Measurements from ENCODE around the gene KCTD17. TPM values are rescaled to one million over a fixed set of nuclear protein-coding genes. Genes with fewer than 3 reads are reported as not detected.

KCTD17 gene
- total RNA-seq, 1 donor from 2014 or later = 11.0 TPM

DNA sequence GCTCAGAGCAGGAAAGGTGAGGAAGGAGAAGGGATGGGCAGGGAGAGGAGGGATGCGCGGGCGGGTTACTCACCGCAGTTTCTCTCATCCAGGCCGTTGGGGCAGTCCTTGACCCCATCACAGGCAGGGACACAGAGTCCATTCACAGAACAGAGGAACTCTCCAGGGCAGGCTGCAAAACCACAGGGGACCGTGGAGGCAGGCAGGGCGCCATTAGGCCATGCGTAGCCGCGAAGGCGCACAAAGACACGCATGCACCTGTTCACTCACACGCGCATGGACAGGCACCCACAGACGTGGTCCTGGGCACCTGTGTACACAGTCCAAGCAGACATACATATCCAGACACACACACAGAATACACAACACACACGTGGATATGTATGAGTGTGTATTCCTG lies 23.0 kb downstream of the KCTD17 start:
- no peaks in the 10 kb centered on the region for H3K36me3 ChIP-seq (ENCODE audit: control insufficient read depth in 3 of 3, insufficient read depth in 3 of 3, low read length in 3 of 3)
- H3K9me3 ChIP-seq (ENCODE audit: control insufficient read depth in 3 of 3, low read length in 3 of 3) = no peaks in the 10 kb centered on the region
- H3K4me3 ChIP-seq (ENCODE audit: low read length in 3 of 3) = no peak overlapping the region
- no peak overlapping the region for H3K27ac ChIP-seq (ENCODE audit: low read depth, low read length)
- H3K9ac ChIP-seq (ENCODE audit: low read depth in 1 of 3, low read length in 3 of 3) = no peak overlapping the region
- no peaks in the 10 kb centered on the region for H3K4me1 ChIP-seq (ENCODE audit: control insufficient read depth in 3 of 3, insufficient read depth in 3 of 3, low read length in 3 of 3)
- H3K27me3 ChIP-seq (ENCODE audit: control insufficient read depth in 3 of 3, insufficient read depth in 3 of 3, low read length in 3 of 3) = peaks cover 59 to 66% (median 61%) of the 10 kb centered on the region in 3 donors

DNA sequence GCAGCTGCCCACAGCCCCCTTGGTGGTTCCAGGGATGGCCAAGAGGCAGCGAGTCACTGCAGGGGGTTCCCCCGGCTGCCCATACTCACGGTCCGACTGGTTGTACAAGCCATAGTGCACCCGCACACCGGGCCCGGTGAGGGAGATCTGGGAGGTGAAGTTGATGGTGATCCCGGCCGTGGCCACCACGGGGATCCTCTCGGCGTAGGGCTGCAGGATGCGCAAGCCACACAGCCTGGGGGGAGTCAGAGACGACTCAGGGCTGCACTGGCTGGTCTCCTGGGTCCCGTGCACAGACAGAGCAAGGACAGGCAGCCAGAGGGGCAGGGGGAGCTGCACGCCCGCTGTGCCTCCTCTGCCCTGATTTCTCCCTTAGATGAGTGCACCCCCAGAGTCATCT lies 23.5 kb downstream of the KCTD17 start:
- Histone ChIP-seq H3K27ac (ENCODE audit: low read depth, low read length) (no peak overlapping the region), H3K36me3 (ENCODE audit: control insufficient read depth in 3 of 3, insufficient read depth in 3 of 3, low read length in 3 of 3) (no peaks in the 10 kb centered on the region), H3K9me3 (ENCODE audit: control insufficient read depth in 3 of 3, low read length in 3 of 3) (no peaks in the 10 kb centered on the region), H3K4me3 (ENCODE audit: low read length in 3 of 3) (no peak overlapping the region), H3K27me3 (ENCODE audit: control insufficient read depth in 3 of 3, insufficient read depth in 3 of 3, low read length in 3 of 3) (peaks cover 56 to 65% (median 57%) of the 10 kb centered on the region in 3 donors), H3K9ac (ENCODE audit: low read depth in 1 of 3, low read length in 3 of 3) (no peak overlapping the region), H3K4me1 (ENCODE audit: control insufficient read depth in 3 of 3, insufficient read depth in 3 of 3, low read length in 3 of 3) (no peaks in the 10 kb centered on the region)

DNA sequence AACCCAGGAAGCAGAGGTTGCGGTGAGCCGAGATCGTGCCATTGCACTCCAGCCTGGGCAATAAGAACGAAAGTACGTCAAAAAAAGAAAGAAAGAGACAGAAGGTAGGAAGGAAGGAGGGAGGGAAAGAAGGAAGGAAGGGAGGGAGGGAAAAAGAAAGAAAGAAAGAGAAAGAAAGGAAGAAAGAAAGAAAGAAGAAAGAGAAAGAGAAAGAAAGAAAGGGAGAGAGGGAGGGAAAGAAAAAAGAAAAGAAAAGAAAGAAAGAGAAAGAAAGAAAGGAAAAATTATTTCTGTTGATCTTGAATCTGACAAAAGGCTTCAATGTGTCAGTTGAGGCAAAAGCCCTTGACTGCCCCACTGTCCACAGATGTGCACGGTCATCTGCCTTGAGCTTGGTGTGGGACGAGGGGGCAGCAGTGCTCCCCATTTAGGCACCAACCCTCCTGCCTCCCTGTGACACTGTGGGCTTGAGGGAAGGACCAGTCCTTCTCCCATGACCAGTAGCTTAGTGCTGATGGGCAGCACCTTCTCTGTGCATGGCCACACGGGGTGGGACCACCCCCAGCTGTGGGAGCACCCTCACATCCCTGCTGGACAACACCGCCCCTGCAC lies 24.4 kb downstream of the KCTD17 start:
- no peaks in the 10 kb centered on the region for H3K4me1 ChIP-seq (ENCODE audit: control insufficient read depth in 3 of 3, insufficient read depth in 3 of 3, low read length in 3 of 3)
- H3K27ac ChIP-seq (ENCODE audit: low read depth, low read length) = no peak overlapping the region
- no peak overlapping the region for H3K4me3 ChIP-seq (ENCODE audit: low read length in 3 of 3)
- no peaks in the 10 kb centered on the region for H3K9me3 ChIP-seq (ENCODE audit: control insufficient read depth in 3 of 3, low read length in 3 of 3)
- no peak overlapping the region for H3K9ac ChIP-seq (ENCODE audit: low read depth in 1 of 3, low read length in 3 of 3)
- H3K27me3 ChIP-seq (ENCODE audit: control insufficient read depth in 3 of 3, insufficient read depth in 3 of 3, low read length in 3 of 3) = peaks cover 50 to 65% (median 58%) of the 10 kb centered on the region in 3 donors
- H3K36me3 ChIP-seq (ENCODE audit: control insufficient read depth in 3 of 3, insufficient read depth in 3 of 3, low read length in 3 of 3) = no peaks in the 10 kb centered on the region

DNA sequence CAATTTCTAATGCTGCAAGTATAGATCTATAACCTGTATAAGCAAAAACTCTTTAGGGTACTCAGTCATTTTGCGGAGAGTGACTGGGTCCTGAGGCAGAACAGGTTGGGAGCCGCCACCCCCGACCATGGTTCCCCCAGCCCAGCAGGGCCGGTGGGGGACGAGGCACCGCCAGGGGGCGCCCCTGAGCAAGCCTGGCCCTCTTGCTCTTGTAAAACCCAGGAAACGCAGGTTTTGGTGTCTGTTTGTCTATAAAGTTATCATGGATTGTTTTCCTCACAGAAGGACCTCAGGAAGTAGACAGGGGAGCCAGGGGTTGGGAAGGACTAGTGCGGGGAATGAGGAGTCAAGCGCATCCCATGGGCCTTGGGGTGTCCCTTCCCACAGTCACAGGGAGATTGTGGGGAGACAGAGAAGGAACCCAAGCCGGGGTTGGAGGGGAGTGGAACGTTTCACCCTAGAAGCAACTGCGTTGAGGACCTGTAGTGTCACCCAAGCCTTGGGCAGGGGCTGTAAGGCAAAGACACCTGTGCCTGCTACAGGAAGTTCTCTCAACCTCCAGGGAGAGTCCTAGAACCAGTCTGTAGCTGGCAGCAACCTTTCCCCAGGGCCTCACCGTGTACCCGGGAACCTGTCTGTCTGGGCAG lies 26.4 kb downstream of the KCTD17 start:
- Histone ChIP-seq H3K36me3 (ENCODE audit: control insufficient read depth in 3 of 3, insufficient read depth in 3 of 3, low read length in 3 of 3) (no peaks in the 10 kb centered on the region), H3K4me3 (ENCODE audit: low read length in 3 of 3) (no peak overlapping the region), H3K9me3 (ENCODE audit: control insufficient read depth in 3 of 3, low read length in 3 of 3) (no peaks in the 10 kb centered on the region), H3K27ac (ENCODE audit: low read depth, low read length) (no peak overlapping the region), H3K27me3 (ENCODE audit: control insufficient read depth in 3 of 3, insufficient read depth in 3 of 3, low read length in 3 of 3) (peaks cover 35 to 61% (median 51%) of the 10 kb centered on the region in 3 donors), H3K9ac (ENCODE audit: low read depth in 1 of 3, low read length in 3 of 3) (no peak overlapping the region), H3K4me1 (ENCODE audit: control insufficient read depth in 3 of 3, insufficient read depth in 3 of 3, low read length in 3 of 3) (no peaks in the 10 kb centered on the region)

DNA sequence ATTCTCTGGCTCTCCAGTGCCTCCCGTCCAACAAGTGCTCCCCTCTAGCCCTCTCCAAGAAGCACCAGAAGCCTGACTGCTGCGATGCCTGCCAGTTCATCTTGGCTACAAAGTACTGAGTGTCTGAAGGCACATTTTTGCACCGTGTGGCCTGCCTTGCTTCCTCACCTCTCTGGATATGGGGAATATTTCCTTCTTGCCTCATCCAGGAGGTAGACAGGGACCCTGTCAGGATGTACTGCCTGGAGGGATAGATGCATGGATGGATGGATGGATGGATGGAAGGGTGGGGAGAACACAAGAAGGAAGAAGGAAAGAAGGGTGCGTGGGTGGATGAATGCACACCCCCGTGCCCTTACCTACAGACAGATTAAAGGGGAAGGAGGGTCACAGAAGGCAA lies 27.6 kb downstream of the KCTD17 start:
- H3K36me3 ChIP-seq (ENCODE audit: control insufficient read depth in 3 of 3, insufficient read depth in 3 of 3, low read length in 3 of 3) = no peaks in the 10 kb centered on the region
- no peak overlapping the region for H3K27ac ChIP-seq (ENCODE audit: low read depth, low read length)
- H3K4me1 ChIP-seq (ENCODE audit: control insufficient read depth in 3 of 3, insufficient read depth in 3 of 3, low read length in 3 of 3) = no peaks in the 10 kb centered on the region
- no peaks in the 10 kb centered on the region for H3K9me3 ChIP-seq (ENCODE audit: control insufficient read depth in 3 of 3, low read length in 3 of 3)
- H3K9ac ChIP-seq (ENCODE audit: low read depth in 1 of 3, low read length in 3 of 3) = peak overlapping the region in 1 of 3 donors; percentile 8
- H3K27me3 ChIP-seq (ENCODE audit: control insufficient read depth in 3 of 3, insufficient read depth in 3 of 3, low read length in 3 of 3) = peaks cover 26 to 54% (median 42%) of the 10 kb centered on the region in 3 donors
- H3K4me3 ChIP-seq (ENCODE audit: low read length in 3 of 3) = no peak overlapping the region

DNA sequence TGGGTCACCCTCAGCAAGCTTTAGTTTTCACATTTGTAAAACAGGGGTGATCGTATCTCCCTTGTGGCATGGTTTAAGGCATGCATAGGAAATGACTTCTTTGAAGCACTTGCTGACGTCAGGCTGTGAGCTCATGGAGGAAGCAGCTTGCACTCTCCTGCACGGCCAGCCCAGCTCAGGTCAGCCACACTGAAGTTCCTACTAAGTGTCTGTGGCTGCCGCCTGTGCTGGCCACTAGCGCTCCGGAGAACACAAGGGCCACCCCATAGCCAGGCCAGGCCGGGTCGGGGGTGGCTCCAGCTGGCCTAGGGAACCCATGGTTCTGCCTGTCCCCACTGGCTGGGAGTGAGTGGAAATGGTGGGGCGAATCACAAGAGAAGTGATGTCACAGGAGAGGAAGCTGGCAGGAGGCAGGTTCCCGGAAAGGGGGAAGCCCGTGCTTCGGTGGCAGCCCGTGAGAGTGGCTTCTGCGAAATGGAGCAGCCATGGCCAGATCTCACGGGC lies 28.2 kb downstream of the KCTD17 start:
- peaks cover 26 to 54% (median 41%) of the 10 kb centered on the region in 3 donors for H3K27me3 ChIP-seq (ENCODE audit: control insufficient read depth in 3 of 3, insufficient read depth in 3 of 3, low read length in 3 of 3)
- no peak overlapping the region for H3K27ac ChIP-seq (ENCODE audit: low read depth, low read length)
- no peaks in the 10 kb centered on the region for H3K9me3 ChIP-seq (ENCODE audit: control insufficient read depth in 3 of 3, low read length in 3 of 3)
- H3K36me3 ChIP-seq (ENCODE audit: control insufficient read depth in 3 of 3, insufficient read depth in 3 of 3, low read length in 3 of 3) = no peaks in the 10 kb centered on the region
- H3K9ac ChIP-seq (ENCODE audit: low read depth in 1 of 3, low read length in 3 of 3) = peak overlapping the region in 1 of 3 donors; percentile 8
- no peak overlapping the region for H3K4me3 ChIP-seq (ENCODE audit: low read length in 3 of 3)
- no peaks in the 10 kb centered on the region for H3K4me1 ChIP-seq (ENCODE audit: control insufficient read depth in 3 of 3, insufficient read depth in 3 of 3, low read length in 3 of 3)

DNA sequence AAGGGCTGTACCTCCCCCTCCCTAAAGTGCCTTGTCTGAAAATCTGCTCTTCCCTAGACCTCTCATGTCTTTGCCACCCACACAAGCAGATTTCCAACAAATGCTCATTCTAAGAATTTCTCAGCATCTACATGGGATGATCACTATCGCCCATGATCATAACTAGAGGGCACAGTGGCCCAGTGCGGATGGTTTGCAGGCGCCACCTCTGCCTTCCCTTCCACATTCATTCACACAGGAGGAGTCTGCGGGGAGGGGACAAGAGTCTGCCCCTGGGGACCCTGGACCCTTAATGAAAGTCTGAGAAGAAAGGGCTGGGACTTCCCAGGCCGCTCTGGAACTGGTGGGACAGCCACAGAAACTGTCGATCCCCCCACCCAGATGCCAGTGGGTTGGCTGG lies 28.9 kb downstream of the KCTD17 start:
- peaks cover 26 to 54% (median 39%) of the 10 kb centered on the region in 3 donors for H3K27me3 ChIP-seq (ENCODE audit: control insufficient read depth in 3 of 3, insufficient read depth in 3 of 3, low read length in 3 of 3)
- H3K27ac ChIP-seq (ENCODE audit: low read depth, low read length) = no peak overlapping the region

DNA sequence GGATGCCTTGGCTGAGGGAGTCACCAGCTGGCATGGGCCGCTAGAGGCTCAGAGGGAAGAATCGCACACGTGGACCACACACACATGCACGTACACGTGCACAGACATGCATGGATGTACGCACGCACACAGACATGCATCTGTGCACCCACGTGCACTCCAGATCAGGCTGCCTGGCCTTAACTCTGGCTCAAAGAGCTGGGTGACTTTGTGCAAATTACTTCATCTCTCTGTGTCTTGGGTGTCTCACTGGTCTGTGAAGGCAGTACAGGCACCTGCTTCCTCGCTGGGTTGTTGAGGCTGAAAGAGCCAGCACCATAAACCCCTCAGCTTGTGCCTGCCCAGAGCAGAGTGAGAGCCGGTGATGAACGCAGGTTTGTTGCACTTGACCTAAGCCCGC lies 29.3 kb downstream of the KCTD17 start:
- H3K9ac ChIP-seq (ENCODE audit: low read depth in 1 of 3, low read length in 3 of 3) = no peak overlapping the region
- peaks cover 26 to 53% (median 40%) of the 10 kb centered on the region in 3 donors for H3K27me3 ChIP-seq (ENCODE audit: control insufficient read depth in 3 of 3, insufficient read depth in 3 of 3, low read length in 3 of 3)
- H3K36me3 ChIP-seq (ENCODE audit: control insufficient read depth in 3 of 3, insufficient read depth in 3 of 3, low read length in 3 of 3) = no peaks in the 10 kb centered on the region
- H3K4me3 ChIP-seq (ENCODE audit: low read length in 3 of 3) = no peak overlapping the region
- peaks cover 0 to 3% (median 0%) of the 10 kb centered on the region in 3 donors for H3K9me3 ChIP-seq (ENCODE audit: control insufficient read depth in 3 of 3, low read length in 3 of 3)
- no peak overlapping the region for H3K27ac ChIP-seq (ENCODE audit: low read depth, low read length)
- H3K4me1 ChIP-seq (ENCODE audit: control insufficient read depth in 3 of 3, insufficient read depth in 3 of 3, low read length in 3 of 3) = no peaks in the 10 kb centered on the region

More for the DNA sequence above, 28.9 kb downstream of the KCTD17 start:
- Histone ChIP-seq H3K4me1 (ENCODE audit: control insufficient read depth in 3 of 3, insufficient read depth in 3 of 3, low read length in 3 of 3) (no peaks in the 10 kb centered on the region), H3K4me3 (ENCODE audit: low read length in 3 of 3) (no peak overlapping the region), H3K9ac (ENCODE audit: low read depth in 1 of 3, low read length in 3 of 3) (no peak overlapping the region), H3K9me3 (ENCODE audit: control insufficient read depth in 3 of 3, low read length in 3 of 3) (peaks cover 0 to 3% (median 0%) of the 10 kb centered on the region in 3 donors), H3K36me3 (ENCODE audit: control insufficient read depth in 3 of 3, insufficient read depth in 3 of 3, low read length in 3 of 3) (no peaks in the 10 kb centered on the region)

DNA sequence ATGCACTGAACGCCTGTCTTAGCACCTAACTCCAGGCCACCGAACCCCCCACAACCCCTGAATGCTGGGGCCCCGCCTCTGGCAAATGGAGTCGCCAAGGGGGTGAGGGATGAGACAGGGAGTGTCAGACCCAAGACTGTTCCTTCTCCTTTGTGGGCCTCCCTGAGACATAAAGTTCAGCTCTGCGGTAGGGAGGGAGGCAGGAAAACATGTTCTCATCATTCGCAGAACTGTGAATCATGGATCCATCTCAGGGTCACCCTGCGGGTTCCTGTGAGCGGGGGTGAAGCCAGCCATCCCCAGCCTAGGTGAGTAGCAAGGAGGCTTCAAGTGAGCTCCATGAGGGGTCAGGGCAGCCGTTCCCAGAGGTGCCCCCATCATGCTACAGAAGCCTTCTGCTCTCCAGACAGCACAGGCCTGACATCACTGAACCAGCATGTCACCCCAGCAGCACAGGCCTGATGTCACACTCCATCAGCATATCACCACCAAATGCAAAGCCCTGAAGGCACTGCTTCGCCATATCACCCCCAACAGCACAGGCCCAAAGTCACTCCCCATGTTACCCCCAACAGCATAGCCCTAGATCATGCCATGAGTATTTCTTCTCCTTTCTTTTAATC lies 30.8 kb downstream of the KCTD17 start:
- Histone ChIP-seq H3K27me3 (ENCODE audit: control insufficient read depth in 3 of 3, insufficient read depth in 3 of 3, low read length in 3 of 3) (peaks cover 23 to 50% (median 42%) of the 10 kb centered on the region in 3 donors), H3K36me3 (ENCODE audit: control insufficient read depth in 3 of 3, insufficient read depth in 3 of 3, low read length in 3 of 3) (no peaks in the 10 kb centered on the region), H3K9me3 (ENCODE audit: control insufficient read depth in 3 of 3, low read length in 3 of 3) (peaks cover 0 to 3% (median 0%) of the 10 kb centered on the region in 3 donors)

DNA sequence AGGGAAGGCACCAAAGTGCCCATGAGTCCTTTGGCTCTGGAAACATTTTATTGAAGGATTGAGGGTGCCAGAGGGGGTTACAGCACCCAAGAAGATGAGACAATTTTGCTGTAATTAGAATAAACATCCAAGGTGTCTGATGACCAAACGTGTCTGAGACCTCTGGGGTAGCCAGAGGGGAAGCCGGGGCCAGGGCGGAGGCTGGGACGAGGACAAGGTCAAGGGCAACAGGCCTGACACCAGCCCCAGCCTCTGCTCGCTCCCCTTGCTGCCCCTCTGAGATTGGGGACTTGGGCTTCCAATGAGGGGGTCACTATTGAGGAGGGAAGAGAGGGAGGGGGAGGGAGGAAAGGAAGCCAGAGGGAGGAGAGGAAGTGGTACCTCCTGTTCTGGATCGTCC lies 32.4 kb downstream of the KCTD17 start:
- Histone ChIP-seq H3K4me3 (ENCODE audit: low read length in 3 of 3) (no peak overlapping the region), H3K27me3 (ENCODE audit: control insufficient read depth in 3 of 3, insufficient read depth in 3 of 3, low read length in 3 of 3) (peaks cover 30 to 60% (median 45%) of the 10 kb centered on the region in 3 donors), H3K9ac (ENCODE audit: low read depth in 1 of 3, low read length in 3 of 3) (no peak overlapping the region), H3K9me3 (ENCODE audit: control insufficient read depth in 3 of 3, low read length in 3 of 3) (peaks cover 0 to 3% (median 0%) of the 10 kb centered on the region in 3 donors), H3K27ac (ENCODE audit: low read depth, low read length) (no peak overlapping the region), H3K36me3 (ENCODE audit: control insufficient read depth in 3 of 3, insufficient read depth in 3 of 3, low read length in 3 of 3) (no peaks in the 10 kb centered on the region), H3K4me1 (ENCODE audit: control insufficient read depth in 3 of 3, insufficient read depth in 3 of 3, low read length in 3 of 3) (no peaks in the 10 kb centered on the region)

More for the DNA sequence above, 30.8 kb downstream of the KCTD17 start:
- no peak overlapping the region for H3K27ac ChIP-seq (ENCODE audit: low read depth, low read length)
- no peak overlapping the region for H3K4me3 ChIP-seq (ENCODE audit: low read length in 3 of 3)
- H3K9ac ChIP-seq (ENCODE audit: low read depth in 1 of 3, low read length in 3 of 3) = no peak overlapping the region
- no peaks in the 10 kb centered on the region for H3K4me1 ChIP-seq (ENCODE audit: control insufficient read depth in 3 of 3, insufficient read depth in 3 of 3, low read length in 3 of 3)
